Nephron (organoid): ENCODE measurements around the gene GORASP2.

Experiments used
- H3K27ac Mint-ChIP-seq, 3 experiments: 2 replicates each; pipeline ENCODE4 v1.8.0; 2020; ENCODE audit warnings: mixed read lengths in 3 of 3, mild to moderate bottlenecking in 2 of 3, moderate library complexity in 1 of 3
- H3K27me3 Mint-ChIP-seq: 2 replicates; pipeline ENCODE4 v1.8.0; 2021; ENCODE audit warnings: low read depth, mild to moderate bottlenecking, moderate library complexity, mixed read lengths
- H3K36me3 Mint-ChIP-seq: 2 replicates; pipeline ENCODE4 v1.8.0; 2020; ENCODE audit warnings: low read depth, mixed read lengths
- H3K4me1 Mint-ChIP-seq: 2 replicates; pipeline ENCODE4 v1.8.0; 2020; ENCODE audit warnings: mixed read lengths
- H3K4me3 Mint-ChIP-seq, 3 experiments: 2 replicates each; pipeline ENCODE4 v1.8.0; 2020; ENCODE audit warnings: mild to moderate bottlenecking in 3 of 3, mixed read lengths in 3 of 3, moderate library complexity in 2 of 3
- H3K9me3 Mint-ChIP-seq: 2 replicates; pipeline ENCODE4 v1.8.0; 2020; ENCODE audit warnings: mixed read lengths
- CTCF ChIP-seq, 3 experiments: fragments of 200-600 bp; sonication (generic); IDR thresholded peaks; one replicate each; pipeline ENCODE4 v1.5.0; 2021; ENCODE audit warnings: antibody characterized with exemption in 3 of 3; ENCODE audit not compliant: unreplicated experiment in 3 of 3

Gene GORASP2

GRCh38 chr2:171016125-171016524 is 87.1 kb downstream of the GORASP2 start:
- Mint-ChIP-seq H3K27me3 (no peaks in the 10 kb centered on the region), H3K4me3 (no peak overlapping the region), H3K27ac (no peak overlapping the region), H3K9me3 (no peaks in the 10 kb centered on the region), H3K4me1 (no peaks in the 10 kb centered on the region), H3K36me3 (peaks cover 40% of the 10 kb centered on the region)
- no peak for TF ChIP-seq CTCF (IDR thresholded peaks at IDR 0.05; ENCODE audit: unreplicated experiment in 3 of 3)
